GM21526 (cell line): ENCODE results near the gene LTF.
"Not testable (repeated sequence)": the region's sequence is repeated elsewhere in the genome, so short reads cannot be mapped to it uniquely, and the experiment has no call there.

Source experiments
- ATAC-seq: cut with Tn5 transposase; IDR thresholded peaks from one replicate; pipeline ENCODE4 v1.9.1; 2021; ENCODE audit warnings: moderate library complexity; ENCODE audit not compliant: unreplicated experiment, low FRiP score

The LTF gene

GRCh38 chr3:46416811-46417510 lies 47.7 kb downstream of the LTF start:
- no peak for ATAC-seq

- ATAC-seq, result no peak
Observed at GRCh38 chr3:46416125-46416810, 48.4 kb downstream of the LTF start.

- ATAC-seq, result no peak
Observed at GRCh38 chr3:46414739-46415138, 50.0 kb downstream of the LTF start.

- ATAC-seq, result no peak
Observed at GRCh38 chr3:46413951-46414350, 50.8 kb downstream of the LTF start.

GRCh38 chr3:46412786-46413298 lies 51.9 kb downstream of the LTF start:
- no peak for ATAC-seq

- no peak for ATAC-seq
Observed at GRCh38 chr3:46411271-46411670, 53.4 kb downstream of the LTF start.

GRCh38 chr3:46410669-46411068 lies 54.0 kb downstream of the LTF start:
- ATAC-seq, result no peak

GRCh38 chr3:46409739-46410489 lies 54.8 kb downstream of the LTF start:
- ATAC-seq, result no peak

- ATAC-seq, result no peak
Observed at GRCh38 chr3:46408853-46409252, 55.9 kb downstream of the LTF start.

GRCh38 chr3:46407970-46408369 lies 56.7 kb downstream of the LTF start:
- no peak for ATAC-seq

- ATAC-seq, result no peak
Observed at GRCh38 chr3:46406788-46407611, 57.7 kb downstream of the LTF start, which contains the start of the genes CCR5AS and CCRL2. Gene CCR5AS, minus strand, starts transcription at chr3:46407066. Gene CCRL2, plus strand, starts transcription at chr3:46407259. Its CDS starts 821 bp downstream, at chr3:46408080.

- ATAC-seq, result no peak
Observed at GRCh38 chr3:46406443-46406787, 58.3 kb downstream of the LTF start.

- no peak for ATAC-seq
Observed at GRCh38 chr3:46405301-46406019, 59.2 kb downstream of the LTF start.

- not testable (repeated sequence) for ATAC-seq
Observed at GRCh38 chr3:46402902-46403301, 61.8 kb downstream of the LTF start.

- ATAC-seq, result no peak
Observed at GRCh38 chr3:46401579-46401978, 63.1 kb downstream of the LTF start.

- no peak for ATAC-seq
Observed at GRCh38 chr3:46400846-46401245, 63.9 kb downstream of the LTF start.

- ATAC-seq, result no peak
Observed at GRCh38 chr3:46400000-46400734, 64.5 kb downstream of the LTF start.

GRCh38 chr3:46399557-46399956 lies 65.1 kb downstream of the LTF start:
- no peak for ATAC-seq

- no peak for ATAC-seq
Observed at GRCh38 chr3:46399098-46399497, 65.6 kb downstream of the LTF start.
